Pons (tissue), 1 donor: Measurements from ENCODE around the gene DNAI1.
"Not testable (repeated sequence)": the region's sequence is repeated elsewhere in the genome, so short reads cannot be mapped to it uniquely, and the experiment has no call there.

ENCODE experiments used
- DNase-seq: peaks from one replicate; pipeline ENCODE4 v3.0.0-alpha.2; 2016; ENCODE audit warnings: low spot score

The DNAI1 gene

DNA sequence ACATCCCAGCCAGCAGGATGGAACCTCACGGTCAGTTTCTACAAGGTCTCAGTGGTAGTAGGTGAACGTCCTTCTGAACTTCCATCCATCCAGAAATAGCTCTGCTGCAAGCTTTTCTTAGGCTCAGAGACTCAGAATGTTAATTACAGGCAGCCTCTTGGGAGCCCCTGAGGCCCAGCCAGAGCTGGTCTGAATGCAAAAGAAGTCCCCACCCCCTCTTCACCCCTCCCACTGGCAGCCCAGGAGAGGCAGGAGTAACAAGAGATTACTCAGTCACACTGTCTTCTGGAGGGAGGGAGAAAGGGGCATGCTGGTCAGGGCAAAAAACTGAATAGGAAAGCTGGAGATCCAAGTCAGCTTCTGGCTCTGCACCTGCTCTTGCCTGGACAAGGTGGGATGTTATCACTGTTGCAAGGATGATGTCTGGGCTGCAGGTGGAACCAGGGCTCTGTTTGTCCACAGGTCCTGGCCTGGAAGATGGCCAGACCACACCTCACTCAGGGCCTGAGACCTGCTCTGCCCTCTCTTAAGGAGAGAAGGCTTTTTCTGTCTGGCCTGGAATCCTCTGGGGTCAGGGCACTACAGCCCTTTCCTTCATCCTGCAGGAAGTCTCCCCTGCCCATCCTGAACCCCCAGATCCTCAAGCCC is 55.1 kb downstream of the DNAI1 start:
- peak; percentile 17 for DNase-seq

DNA sequence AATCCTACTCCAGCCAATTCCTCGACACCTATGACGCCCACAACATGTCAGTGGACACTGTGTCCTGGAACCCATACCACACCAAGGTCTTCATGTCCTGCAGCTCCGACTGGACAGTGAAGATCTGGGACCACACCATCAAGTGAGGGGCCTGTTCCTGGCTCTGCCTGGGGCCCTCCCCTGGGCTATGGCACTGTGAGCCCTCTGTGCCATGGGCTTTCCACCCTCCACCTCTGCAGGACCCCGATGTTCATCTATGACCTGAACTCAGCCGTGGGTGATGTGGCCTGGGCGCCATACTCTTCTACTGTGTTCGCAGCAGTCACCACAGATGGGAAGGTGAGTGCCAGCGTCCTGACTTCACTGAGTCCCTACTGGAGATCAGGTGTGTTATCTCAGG is 55.8 kb downstream of the DNAI1 start:
- no peak for DNase-seq

DNA sequence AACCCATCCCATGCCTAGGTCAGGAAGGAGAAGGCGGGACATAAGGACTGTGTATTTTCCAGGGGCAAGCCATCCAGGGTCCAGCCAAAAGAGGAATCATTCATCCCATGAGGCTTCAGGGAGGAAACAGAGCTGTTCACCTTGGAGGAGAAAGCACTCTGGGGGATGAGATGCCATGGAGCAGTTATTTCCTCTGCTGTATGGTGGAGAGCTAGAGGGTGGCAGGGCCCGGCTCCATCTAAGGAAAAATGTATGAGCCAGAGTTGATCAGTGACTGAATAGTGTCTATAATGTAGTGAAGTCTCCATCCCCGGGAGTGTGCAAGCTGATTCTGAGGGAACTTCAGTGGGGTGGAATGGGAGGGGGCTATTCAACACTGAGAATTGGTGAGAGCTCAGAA is 56.2 kb downstream of the DNAI1 start:
- no peak for DNase-seq

DNA sequence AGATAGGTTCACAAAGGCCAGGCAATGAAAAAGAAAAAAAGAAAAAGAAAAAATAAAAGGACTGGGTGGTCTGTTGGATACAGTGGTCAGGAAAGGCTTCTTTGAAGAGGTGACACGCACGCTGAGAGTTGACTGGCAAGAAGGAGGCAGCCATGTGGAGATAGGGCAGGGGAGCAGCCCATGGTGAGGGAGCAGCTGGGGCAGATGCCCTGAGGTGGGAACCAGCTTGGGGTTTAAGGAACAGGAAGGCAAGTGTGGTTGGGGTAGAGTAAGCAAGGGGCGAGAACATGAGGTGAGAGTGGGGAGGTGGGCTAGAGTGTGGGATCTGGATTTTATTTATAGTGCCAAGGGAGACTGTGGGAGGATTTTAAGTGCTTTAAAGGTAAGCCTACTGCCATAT is 57.4 kb downstream of the DNAI1 start:
- DNase-seq, result no peak

- DNase-seq, result no peak
Observed at GRCh38 chr9:34517185-34517584, 58.6 kb downstream of the DNAI1 start.

DNA sequence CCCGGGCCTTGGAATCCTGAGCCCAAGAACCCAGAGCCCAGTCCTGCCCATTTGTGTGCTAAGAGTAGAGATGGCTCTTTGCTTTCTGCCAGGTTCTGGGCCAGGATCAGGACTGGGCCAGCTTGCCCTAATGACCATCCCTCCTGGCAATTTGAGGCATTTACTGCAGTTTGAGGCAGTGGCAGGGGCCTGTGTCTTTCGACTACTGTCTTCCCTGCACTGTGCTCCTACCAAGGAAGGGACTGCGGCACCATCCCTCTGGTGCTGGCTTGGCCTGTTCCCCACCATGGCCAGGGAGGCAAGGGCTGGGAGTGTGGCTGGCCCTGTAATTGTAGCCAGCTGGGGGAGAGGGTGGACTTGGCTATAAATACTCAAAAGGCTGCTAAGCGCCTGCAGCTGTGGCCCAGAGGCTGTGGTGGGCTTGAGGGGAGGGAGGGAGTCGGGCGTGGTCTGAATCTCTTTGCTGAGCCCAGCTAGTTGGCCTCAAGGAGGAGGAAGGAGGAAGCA is 59.6 kb downstream of the DNAI1 start:
- DNase-seq, result no peak

DNA sequence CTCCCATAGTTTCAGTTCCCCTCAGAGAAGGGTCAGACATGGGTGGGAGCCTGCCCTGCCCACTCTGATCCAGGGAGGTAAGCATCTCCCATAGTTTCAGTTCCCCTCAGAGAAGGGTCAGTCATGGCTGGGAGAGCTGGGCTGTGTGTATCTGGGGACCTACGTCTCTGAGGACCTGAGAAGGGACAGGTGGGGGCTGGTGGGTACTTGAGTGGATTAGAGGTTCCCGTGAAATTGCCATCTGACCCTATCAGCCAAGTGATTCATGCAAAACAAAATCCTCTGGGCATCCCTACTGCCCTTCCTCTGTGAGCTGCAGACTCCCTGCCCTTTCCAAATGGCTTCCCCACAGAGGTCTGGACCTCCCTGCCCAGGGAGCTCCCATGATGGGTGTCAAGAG is 60.3 kb downstream of the DNAI1 start:
- DNase-seq, result no peak

- no peak for DNase-seq
Observed at GRCh38 chr9:34519321-34520020, 60.9 kb downstream of the DNAI1 start.

DNA sequence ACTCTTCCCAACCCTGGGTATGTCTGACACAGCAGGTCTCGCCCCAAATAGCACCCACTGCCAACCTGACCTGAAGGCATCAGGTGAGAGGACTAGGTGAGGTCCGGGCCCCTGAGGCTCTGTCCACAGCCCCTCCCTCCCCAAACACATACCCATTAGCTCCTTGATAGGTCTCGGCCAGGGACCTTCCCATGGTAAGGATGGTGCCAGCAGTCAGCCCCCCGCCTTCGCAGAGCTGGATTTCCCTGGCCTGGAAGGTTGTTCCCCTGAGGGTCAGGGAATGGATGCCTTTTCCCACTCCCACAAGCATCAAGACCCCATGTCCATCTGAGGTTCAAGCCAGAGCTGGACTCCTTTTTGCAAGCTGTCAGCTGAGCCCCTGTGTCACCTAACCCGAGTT is 61.5 kb downstream of the DNAI1 start:
- DNase-seq, result no peak

- no peak for DNase-seq
Observed at GRCh38 chr9:34520505-34521385, 62.1 kb downstream of the DNAI1 start.

DNA sequence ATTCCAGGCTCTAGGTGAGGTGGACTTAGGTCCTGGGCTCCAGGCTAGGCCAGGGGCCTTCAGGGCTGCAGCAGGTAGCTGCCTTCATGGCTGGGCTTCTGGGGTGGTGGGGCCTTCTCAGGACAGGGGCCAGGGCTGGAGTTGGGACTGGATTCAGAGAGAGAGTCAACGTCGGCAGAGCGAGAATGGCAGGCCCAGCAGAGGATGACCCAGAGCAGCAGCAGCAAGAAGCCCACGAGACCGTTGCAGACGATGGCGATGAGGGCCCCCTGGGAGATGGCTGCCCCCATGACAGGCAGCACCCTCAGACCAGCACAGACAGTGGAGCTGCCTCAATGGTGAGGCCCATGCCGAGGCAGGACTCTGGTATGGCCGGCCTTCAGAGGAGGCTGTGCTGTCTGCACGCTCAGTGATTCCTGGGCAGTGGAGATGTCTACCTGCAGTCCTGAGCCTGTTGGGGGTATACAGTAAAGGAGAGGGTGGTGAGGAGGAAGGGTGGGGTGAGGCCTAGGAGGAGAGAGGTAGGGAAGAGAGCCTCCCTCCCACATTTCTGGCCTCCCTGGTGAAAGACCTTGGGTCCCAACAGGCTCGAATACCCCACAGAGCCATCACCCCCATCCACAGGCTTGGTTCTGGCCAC is 62.9 kb downstream of the DNAI1 start:
- no peak for DNase-seq

DNA sequence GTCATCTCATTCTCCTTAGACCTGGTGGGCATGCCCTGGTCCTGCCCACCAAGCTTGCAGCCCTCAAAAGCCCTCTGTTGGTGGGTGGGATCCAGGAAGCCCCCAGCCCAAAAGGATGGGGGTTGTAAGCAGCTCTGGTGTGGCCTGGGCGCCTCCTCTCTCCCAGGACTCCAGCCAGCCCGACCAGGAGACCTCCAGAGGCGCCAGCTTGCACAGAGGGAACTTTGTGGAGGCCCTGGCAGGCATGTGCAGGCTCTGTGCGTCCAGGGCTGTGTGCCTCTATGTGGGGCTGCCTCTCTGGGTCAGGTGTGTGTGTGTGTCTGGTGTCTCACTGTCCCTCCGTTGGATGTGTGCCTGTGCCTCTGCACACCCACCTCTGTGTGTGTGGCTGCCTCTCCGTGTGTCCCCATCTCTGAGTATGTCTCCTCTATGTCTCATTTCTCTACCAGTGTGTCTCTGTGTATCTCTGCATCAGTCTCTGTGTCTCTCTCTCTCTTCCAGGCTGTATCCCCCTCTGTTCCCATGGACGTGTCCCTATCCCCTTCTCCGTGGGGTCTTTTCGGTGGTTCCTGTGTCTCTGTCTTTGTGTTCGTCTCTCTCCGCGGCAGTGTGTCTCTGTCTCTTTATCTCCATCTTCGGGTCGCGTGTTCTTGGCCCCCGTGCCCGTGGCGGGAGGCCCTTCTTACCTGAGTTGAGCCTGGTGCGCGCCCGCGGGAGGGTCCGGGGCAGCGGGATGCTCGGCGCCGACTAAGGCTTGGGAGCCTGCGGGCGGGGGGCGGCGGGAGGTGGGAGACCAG is 63.7 kb downstream of the DNAI1 start:
- peak; percentile 47 for DNase-seq

DNA sequence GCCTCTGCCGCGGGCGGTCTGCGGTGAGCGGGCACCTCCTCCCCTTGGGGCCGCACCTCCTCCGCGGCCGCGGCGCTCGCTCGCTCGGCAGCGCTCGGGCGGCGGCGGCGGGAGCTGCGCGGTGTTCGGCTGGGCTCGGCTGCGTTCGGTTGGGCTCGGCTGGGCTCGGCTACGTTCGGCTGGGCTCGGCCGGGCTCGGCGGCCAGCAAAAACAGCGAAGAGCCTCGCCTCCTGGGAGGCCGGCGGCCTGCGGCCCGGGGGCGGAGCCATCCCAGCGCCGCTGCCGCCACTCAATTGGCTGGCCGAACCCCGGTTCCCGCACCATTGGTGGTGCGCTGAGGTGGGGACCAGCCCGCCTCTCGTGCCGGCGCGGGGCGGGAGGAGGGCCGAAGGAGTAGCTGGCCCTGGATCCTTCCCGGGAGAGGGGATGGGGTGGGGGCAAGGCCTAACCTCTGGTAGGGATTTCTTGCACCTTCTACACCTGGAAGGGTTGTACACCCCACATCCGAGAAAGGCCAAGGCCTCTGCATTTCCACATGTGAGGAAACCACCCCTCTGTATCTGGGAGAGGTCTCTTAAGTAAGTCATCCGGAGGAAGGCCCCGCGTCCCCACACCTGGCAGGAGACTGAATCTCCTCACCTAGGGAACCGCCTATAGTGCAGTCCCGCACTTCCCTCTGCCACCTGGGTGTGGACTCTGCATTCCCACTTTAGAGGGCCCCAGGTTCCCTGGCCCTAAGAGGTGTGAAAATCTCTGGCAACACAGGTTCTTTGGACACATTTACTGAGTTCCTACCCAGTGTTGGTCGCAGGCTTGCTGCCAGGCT is 64.6 kb downstream of the DNAI1 start, which contains the start of gene ENHO:
TSS of gene ENHO (minus strand) at position 20 of the 827 bp plus-strand sequence. CDS start 1,295 bp downstream, outside the sequence.
- DNase-seq, result peak; percentile 86

- DNase-seq, result no peak
Observed at GRCh38 chr9:34524349-34524748, 65.7 kb downstream of the DNAI1 start.

DNA sequence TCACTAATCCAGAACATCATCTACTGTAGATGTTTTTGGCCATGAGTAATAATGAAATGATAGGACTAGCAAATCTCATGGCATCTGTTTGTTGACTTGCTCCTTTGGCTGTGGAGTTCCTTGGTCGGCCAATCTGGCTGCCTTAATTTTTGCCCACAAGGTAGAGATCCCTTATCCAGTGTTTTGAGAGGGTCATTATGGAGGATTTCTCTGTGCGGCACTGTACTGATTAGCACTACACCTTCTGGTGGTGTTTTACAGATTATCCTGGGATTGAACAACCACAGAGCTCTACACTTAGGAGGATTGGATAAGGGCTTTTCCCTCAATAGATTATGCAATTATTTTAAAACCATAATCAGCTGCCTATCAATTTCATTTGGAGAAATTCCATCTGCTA is 67.4 kb downstream of the DNAI1 start:
- DNase-seq, result no peak

- not testable (repeated sequence) for DNase-seq
Observed at GRCh38 chr9:34532041-34532440, 73.4 kb downstream of the DNAI1 start.

- DNase-seq, result no peak
Observed at GRCh38 chr9:34536685-34537084, 78.1 kb downstream of the DNAI1 start.

DNA sequence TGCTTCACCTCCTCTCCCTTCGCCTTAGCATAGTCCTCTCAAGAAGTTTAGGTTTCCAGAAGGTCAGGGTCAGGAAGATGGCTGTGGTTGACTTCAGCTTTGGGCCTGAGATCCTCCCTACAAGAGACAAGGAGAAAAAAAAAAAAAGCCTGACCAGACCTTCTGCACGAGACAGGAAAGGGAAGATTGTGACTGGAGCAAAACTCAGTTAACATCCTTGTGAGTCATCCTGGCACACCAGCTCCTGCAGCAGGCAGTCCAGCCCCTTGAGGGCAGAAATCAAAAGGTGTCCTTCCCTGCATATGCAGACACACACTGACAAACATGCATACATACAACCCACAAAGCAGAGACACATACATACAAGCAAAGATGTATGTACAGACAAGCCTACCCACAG is 82.2 kb downstream of the DNAI1 start:
- DNase-seq, result no peak

GRCh38 chr9:34541540-34541939 is 82.9 kb downstream of the DNAI1 start:
- DNase-seq, result no peak

GRCh38 chr9:34544035-34544434 is 85.4 kb downstream of the DNAI1 start:
- DNase-seq, result no peak
